LoVo (cell line): ENCODE results near the gene CHMP6.
"Not testable (repeated sequence)": the region's sequence is repeated elsewhere in the genome, so short reads cannot be mapped to it uniquely, and the experiment has no call there.

Experiments used
- DNase-seq: peaks from one replicate; pipeline ENCODE4 v3.0.0-alpha.2; 2016; ENCODE audit warnings: low spot score

CHMP6 gene

DNA sequence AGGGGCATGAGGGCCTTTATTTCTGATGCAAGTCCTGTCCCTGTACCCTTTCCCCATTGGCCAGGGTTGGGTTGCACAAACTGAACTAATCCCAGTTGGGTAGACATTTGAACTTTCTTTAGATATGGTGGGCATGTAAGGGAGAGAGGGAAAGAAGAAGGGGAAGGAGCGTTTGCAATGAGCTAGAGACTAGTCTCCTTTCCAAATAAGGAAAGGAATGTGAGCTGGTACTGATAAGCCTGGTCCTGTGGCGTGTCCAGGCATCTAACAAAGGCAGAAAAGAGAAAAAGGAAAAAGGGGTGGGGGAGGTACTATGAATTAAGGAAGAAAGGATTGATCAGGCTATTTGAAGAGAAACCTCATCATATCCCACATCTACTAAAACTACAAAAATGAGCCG is 20.3 kb downstream of the CHMP6 start:
- DNase-seq, result no peak

GRCh38 chr17:81012574-81013447 is 21.2 kb downstream of the CHMP6 start:
- DNase-seq, result no peak

- DNase-seq, result no peak
Measured at GRCh38 chr17:81013642-81014041, 22.0 kb downstream of the CHMP6 start.

DNA sequence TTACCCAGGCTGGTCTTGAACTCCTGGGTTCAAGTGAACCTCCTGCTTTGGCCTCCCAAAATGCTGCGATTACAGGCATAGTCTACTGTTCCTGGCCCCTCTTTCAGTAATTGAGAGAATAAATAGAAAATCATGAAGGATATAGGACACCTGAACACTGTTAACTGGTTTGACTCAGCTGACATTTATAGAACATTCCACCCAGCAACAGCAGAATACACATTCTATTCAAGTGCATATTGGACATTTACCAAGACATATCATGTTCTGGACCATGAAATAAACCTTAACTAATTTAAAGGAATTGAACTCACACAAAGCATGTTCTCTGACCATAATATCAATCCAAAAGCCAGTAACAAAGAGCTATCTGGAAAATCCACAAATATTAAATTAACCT is 23.5 kb downstream of the CHMP6 start:
- DNase-seq, result no peak

- no peak for DNase-seq
Measured at GRCh38 chr17:81016575-81016974, 24.9 kb downstream of the CHMP6 start.

GRCh38 chr17:81017330-81017729 is 25.7 kb downstream of the CHMP6 start:
- not testable (repeated sequence) for DNase-seq

DNA sequence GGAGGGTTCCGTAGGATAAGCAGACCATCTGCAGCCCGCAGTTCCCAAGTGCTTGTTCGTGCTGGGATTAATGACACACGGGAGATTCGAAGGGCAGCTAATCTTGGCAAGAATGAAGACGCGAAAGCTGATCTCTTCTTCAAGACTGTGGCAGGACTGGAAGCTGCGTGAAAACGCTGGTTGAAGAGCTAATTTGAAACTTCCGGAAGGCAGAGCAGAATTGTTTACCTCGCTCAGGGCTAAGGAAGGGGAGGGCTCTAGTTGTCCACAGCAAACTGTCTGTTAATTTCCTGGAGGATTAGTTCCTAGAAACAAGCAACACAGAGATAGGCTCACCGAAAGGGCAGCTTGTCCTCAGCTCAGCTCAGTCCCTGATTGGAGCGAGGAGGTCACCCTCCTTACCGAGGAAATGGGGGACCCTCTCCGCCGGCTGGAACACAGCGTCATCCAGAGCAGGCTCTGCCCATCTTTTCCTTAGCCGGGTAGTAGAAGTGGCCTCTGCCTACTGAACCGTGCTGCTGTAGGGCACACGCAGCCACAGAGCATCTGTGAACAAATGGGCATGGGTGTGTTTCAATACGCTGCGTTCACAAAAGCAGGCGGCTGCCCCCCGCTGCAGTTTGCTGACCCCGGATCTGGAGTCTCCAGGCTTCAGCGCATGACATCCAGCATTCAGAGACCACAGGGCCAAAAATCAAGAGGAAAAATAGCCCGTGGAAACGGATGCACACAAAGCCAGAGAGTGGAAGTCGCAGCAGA is 26.6 kb downstream of the CHMP6 start:
- no peak for DNase-seq

DNA sequence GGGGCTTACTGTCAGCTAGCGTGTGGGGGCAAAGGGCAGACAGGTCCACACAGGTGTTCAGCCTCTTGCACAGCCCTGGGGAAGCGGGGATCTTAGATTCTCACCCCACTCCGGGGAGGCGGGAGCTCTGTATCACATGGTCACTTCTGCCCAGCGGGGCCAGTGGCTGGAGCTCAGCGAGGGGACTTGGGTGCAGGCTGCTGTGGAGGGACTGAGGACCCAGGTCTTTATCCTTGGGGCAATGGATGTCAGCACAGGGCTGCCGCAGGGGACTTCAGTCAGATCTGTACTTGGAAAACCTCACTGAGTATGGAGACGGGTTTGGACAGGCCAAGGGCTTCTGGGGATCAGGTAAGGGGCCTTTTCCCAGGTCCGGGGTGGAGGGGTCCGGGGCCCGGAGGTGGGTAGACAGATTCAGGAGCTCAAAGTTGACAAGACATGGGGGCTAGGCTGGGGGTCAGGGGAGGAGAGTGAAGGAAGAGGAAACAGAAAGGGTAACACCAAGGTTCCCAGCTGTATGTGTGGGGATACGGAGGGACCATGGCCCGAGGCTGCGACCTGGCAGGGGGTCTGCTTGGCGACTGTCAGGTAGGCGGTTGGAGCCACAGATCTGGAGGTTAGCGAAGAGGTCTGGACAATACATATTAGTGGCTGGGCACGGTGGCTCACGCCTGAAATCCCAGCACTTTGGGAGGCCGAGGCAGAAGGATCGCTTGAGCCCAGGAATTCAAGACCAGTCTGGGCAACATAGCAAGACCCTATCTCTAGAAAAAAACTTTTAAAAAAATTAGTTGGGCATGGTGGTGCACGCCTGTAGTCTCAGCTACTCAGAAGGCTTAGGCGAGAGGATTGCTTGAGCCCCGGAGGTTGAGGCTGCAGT is 28.2 kb downstream of the CHMP6 start:
- DNase-seq, result no peak

DNA sequence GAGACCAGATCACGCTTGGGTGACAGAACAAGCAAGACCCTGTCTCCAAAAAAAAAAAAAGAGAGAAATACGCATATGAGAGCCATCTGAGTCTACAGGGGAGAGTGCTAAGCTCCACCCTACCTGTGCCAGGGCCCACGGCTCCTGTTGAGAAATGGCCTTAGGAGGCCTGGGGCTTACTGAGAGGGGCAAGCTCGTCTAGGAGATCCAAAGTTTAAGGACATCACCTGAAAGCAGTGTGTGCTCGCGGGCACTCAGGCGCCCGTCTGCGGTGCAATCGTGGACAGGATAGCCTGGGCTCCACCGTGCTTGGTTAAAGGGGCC is 28.8 kb downstream of the CHMP6 start:
- DNase-seq, result no peak

- DNase-seq, result no peak
Measured at GRCh38 chr17:81020767-81021497, 29.3 kb downstream of the CHMP6 start.

GRCh38 chr17:81021531-81022343 is 30.1 kb downstream of the CHMP6 start:
- no peak for DNase-seq

GRCh38 chr17:81022344-81022676 is 30.7 kb downstream of the CHMP6 start:
- DNase-seq, result no peak

GRCh38 chr17:81025065-81025740 is 33.6 kb downstream of the CHMP6 start:
- no peak for DNase-seq

DNA sequence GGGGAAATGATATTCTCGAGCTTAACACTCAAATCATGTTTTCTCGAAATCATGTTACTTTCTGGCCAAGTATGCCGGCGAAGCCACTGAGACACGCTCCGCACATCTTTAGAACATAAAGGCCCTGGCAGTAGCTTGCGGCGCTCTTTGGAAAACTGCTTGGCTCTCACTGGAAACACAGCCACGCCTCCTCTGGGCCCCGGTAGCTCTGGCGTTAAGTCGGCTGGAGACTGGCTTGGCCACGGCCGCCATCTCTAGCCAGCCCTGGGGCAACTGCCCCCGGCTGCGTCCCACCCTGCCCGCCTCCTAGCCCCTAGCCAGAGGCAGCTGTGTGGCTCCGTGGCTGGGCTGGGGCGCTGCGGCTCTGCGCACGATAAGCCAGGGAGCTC is 34.1 kb downstream of the CHMP6 start:
- no peak for DNase-seq

DNA sequence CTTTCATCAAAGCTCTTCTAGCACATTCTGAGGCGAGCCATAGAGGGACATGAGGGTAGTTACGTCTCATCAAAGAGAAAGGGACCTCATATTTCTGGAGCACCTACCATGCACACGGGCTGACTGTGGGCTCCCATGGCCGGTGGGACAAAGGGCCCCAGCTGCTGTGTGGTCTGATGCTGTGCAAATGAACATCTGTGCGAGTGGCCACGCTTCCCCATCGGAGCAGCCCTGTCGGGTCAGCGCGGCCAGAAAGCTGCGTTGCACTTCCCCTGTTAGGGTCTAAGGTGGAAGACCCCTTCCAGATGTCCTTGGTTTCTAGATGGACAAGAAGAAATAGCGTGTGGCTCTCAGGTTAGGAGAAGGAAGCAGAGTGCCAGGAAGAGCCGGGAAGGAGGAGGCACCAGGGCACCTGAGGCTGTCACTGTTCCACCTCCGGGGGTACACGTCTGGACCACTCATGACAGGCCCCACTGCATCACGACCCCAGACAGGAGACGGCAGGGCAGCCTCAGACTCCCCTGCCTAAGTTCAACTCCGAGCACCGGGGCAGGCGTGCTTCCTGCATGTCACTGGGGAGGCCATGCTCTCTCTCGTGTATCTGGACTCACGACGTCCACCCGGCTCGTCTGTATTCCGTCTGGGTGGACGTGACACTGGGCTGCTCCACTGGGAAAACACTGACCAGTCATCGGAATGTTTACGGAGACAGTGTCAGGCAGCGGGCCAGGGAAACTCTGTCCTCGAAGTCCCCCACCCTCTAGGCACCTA is 34.8 kb downstream of the CHMP6 start:
- DNase-seq, result no peak

DNA sequence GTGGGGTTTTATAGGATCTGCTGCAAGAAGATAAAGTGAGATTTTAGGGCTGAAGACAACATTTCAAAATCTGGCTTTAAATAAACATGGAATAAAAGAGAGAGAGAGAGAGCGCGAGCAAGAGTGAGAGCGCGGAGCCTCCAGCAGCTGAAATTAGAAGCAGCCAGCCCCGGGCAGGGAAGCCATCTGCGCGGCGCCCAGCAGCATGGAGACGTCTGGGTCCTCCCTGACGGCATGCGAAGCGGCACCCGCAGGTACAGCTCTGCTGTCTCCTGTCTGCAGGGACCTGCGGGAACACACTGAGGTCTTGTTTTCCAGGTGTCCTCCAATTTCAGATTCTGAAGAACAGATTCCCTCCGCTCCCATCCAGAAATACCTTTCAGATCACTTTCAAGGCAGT is 35.4 kb downstream of the CHMP6 start:
- DNase-seq, result no peak

- no peak for DNase-seq
Measured at GRCh38 chr17:81027591-81028505, 36.2 kb downstream of the CHMP6 start.

DNA sequence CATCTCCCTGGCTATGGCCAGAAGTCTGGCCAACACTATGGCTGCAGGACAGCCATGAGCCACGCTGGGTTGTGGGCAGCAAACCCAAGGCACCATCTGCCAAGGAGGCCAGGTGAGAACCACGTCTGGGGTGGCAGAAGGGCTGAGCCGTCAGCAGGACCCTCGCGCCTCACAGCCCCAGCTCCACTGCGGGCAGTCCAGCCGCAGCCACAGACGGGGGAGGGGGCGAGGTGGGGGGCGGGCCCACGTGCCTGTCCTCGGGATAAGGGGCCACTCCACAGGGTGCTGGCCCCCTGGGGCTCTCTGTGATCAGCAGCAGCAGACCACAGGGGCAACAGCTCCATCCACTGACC is 36.8 kb downstream of the CHMP6 start:
- DNase-seq, result no peak

DNA sequence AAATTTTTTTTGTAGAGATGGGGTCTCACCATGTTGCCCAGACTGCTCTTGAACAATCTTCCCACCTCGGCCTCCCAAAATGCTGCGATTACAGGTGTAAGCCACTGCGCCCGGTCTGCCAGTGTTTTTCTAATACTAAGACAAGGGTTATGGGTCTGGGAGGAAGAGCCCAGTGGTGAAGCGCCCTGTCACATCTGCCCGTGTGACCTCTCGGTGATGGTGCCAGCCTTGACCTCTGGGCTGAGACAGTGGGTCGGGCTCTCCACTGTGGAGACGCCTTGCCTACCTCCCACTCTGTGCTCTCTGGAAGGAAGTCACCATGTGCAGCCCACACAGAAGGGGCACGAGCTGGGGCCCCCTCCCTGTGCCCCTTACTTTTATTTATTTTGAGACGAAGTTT is 38.2 kb downstream of the CHMP6 start:
- no peak for DNase-seq
